HG02885 (cell line): ENCODE data around the gene S100A10.

Experiments used
- ATAC-seq: cut with Tn5 transposase; IDR thresholded peaks from one replicate; pipeline ENCODE4 v1.9.1; 2021; ENCODE audit warnings: mild to moderate bottlenecking; ENCODE audit not compliant: unreplicated experiment, poor library complexity

Gene S100A10

DNA sequence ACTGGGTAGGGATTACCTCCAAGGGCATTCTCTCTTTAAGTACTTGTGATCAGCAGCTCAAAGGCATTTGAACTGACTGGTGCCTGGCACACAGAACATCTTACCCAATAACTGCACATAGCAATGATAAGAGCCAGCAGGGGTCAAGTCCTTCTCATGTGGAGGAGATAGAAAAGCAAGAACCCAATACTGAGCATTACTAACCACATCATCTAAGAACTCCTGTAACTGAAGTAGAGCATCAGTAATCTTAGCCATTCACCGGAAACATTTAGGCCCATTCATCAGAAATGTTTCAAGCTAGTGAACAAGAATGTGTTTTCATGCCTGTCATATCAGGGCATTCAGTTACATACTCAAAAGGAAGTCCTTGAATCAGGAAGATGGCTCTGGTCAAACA is 50.8 kb downstream of the S100A10 start:
- no peak for ATAC-seq

DNA sequence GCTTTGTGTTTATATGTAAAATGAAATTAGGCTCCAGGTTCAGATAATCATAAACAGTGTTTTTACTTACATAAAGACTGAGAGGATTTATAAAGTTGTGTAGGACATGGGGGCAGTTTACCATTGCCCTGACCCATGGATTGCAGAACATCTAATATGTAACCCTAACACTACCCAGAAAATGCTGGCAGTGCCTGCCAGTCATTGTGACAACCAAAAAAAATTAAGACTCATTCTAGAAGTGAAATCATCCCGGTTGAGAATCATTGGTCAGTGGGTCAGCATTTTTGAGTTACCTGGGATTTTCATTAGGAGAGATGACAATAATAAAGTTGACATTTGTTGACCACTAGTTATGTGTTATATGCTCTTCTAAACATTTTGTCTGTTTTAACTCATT is 53.1 kb downstream of the S100A10 start:
- ATAC-seq, result no peak

DNA sequence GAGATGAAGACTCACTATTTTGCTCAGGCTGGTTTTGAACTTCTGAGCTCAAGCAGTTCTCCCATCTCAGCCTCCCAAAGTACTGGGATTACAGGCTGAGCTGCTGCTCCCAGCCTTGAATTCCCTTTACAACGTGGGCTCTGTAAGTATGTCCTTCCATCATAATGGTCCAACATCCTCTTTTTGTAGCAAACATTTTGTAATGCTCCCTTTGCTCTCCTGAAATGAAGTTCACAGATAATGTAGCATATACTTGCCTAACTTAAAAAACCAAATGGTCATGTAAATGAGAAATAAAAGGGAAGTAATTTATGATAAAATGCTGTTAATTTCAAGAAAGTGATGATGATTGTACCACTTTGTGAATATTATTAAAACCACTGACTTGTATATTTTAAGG is 53.9 kb downstream of the S100A10 start:
- no peak for ATAC-seq

DNA sequence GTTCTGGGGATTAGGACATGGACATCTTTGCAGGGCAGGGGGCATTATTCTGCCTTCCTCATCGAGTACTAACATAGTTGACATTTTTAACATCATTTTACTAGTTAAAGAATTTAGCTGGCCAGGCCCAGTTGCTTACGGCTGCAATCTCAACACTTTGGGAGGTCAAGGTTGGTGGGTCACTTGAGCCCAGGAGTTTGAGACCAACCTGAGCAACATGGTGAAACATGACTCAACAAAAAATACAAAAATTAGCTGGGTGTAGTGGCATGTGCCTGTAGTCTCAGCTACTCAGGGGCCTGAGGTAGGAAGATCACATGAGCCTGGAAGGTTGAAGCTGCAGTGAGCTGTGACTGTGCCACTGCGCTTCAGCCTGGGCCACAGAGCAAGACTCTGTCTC is 54.5 kb downstream of the S100A10 start:
- ATAC-seq, result no peak

DNA sequence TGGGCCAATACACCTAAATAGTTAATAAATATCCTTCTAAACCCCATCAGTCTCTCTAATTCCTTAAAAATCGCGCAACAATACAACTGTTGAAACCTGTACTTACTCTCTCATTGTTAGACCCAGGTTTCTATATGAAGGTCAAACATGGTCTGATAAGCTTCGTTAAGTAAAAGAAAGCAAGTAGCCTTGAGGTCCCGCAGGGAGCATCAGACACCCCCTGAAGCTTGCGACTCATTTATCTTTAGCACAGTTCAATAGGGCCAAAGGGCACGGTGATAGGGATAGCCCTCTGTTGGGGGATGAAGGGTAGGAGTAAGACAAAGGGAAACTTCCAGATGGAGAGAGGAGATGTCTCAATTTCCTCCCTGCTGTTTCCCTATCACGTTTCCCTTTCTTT is 57.0 kb downstream of the S100A10 start:
- ATAC-seq, result no peak

DNA sequence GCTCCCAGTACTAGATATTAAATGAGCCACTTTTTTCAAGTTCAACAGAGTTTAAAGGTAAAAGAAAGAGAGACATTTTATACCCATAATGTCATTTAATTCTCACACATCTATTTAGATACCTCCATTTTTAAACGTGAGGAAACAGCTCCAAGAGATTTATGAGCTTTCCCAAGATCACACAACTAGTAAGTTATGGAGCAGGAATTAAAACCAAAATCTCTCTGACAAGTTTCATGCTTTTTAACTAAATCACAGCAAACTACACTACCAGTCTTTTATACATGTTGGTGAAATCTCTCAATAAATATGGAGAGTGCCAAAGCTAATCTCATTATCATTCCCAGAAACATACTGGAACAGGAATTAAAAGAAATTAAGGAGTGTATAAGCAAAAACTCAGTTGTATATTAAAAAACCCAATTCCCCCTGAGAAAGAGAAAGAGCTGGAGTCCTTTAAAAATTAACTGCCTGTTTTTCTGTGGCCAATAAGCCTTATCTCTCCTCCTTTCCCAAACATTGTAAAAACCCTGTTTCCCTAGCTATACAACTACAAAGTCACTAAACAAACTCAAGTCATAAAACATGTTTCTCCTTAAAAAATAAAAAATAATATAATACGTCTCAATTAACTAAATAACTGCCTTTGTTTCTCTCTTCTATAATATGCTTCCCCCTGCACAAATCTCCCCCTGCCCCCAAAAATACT is 57.6 kb downstream of the S100A10 start:
- ATAC-seq, result no peak

DNA sequence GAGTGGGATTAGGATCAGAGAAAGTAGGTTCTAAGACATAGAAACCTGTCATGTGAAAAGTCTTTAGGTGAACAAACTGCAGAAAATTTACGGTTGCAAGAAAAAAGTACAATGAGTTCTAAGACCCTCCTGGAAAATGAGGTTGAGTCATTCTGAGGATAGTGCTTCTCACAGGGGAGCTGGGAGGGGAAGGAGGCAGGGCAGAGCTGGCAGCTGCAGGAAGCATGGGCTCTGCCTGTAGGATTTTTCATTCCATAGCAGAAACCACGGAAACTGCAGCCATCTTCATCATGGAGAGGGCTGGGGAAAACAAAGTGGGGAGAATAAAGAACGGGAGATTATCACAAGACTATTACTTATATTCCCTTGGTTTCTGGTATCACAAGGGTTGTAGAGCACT is 58.5 kb downstream of the S100A10 start:
- no peak for ATAC-seq

DNA sequence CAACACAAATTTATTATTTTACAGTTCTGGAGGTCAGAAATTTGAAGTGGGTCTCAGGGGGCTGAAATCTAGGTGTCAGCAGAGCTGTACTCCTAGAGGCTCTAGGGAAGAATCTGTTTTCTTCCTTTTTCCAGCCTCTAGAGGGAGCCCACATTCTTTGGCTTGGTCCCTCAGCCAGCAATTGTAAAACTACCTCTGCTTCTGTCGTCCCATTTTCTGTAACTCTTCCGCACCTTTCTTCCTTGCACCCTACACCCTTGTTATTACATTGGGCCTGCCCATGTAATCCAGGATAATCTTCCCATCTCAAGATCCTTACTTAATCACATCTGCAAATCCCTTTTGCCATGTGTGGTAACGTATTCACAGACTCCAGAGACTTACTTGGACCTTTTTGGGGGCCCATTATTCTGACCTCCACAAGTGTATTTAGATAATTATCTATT is 59.6 kb downstream of the S100A10 start:
- no peak for ATAC-seq
